Activated T-helper 17 cell treated with anti-CD3 and anti-CD28 coated beads, Interleukin-2, amount 50 U/mL, for 72 hours (primary cell): ENCODE measurements around the gene LYVE1. TPM values are rescaled to one million over a fixed set of nuclear protein-coding genes. Genes with fewer than 3 reads are reported as not detected.
A peak's percentile ranks its signal among the peaks of the same experiment; 100 is the strongest.

ENCODE experiments used
- ATAC-seq: fragments of 150-1000 bp; cut with Tn5 transposase; replicated peaks from 2 replicates; pipeline ENCODE4 v1.10.0; 2021; ENCODE audit warnings: mild to moderate bottlenecking, moderate library complexity
- H3K27ac Mint-ChIP-seq: one replicate; pipeline ENCODE4 v1.8.0; 2022; ENCODE audit warnings: mixed read lengths
- H3K27me3 Mint-ChIP-seq: one replicate; pipeline ENCODE4 v1.8.0; 2022; ENCODE audit warnings: mixed read lengths
- H3K36me3 Mint-ChIP-seq: one replicate; pipeline ENCODE4 v1.8.0; 2022; ENCODE audit warnings: low read depth, mild to moderate bottlenecking, mixed read lengths
- H3K4me1 Mint-ChIP-seq: one replicate; pipeline ENCODE4 v1.8.0; 2022; ENCODE audit warnings: mixed read lengths
- H3K4me3 Mint-ChIP-seq: one replicate; pipeline ENCODE4 v1.8.0; 2022; ENCODE audit warnings: mild to moderate bottlenecking, mixed read lengths
- H3K9me3 Mint-ChIP-seq: one replicate; pipeline ENCODE4 v1.8.0; 2022; ENCODE audit warnings: mixed read lengths
- total RNA-seq, 2 donors: library from RNA; stranded (reverse); gene quantifications; one replicate each; pipeline ENCODE4 v1.2.3, GENCODE V29; 2022

Gene LYVE1
- total RNA-seq, 2 donors from 2014 or later, result not detected

GRCh38 chr11:10558288-10558687, 10.2 kb downstream of the LYVE1 start:
- Mint-ChIP-seq H3K9me3 (no peaks in the 10 kb centered on the region), H3K27me3 (peaks cover 8% of the 10 kb centered on the region), H3K36me3 (no peaks in the 10 kb centered on the region), H3K27ac (no peak overlapping the region), H3K4me1 (no peaks in the 10 kb centered on the region), H3K4me3 (no peak overlapping the region)
- no peak for ATAC-seq

- peaks cover 9% of the 10 kb centered on the region for H3K27me3 Mint-ChIP-seq
- no peak overlapping the region for H3K27ac Mint-ChIP-seq
- no peaks in the 10 kb centered on the region for H3K36me3 Mint-ChIP-seq
- no peak overlapping the region for H3K4me3 Mint-ChIP-seq
- no peaks in the 10 kb centered on the region for H3K4me1 Mint-ChIP-seq
- peaks cover under 1% of the 10 kb centered on the region for H3K9me3 Mint-ChIP-seq
- no peak for ATAC-seq
Measured at GRCh38 chr11:10556590-10556989, 11.9 kb downstream of the LYVE1 start.

GRCh38 chr11:10551845-10552352, 16.6 kb downstream of the LYVE1 start:
- no peak overlapping the region for H3K4me3 Mint-ChIP-seq
- no peak overlapping the region for H3K27ac Mint-ChIP-seq
- H3K27me3 Mint-ChIP-seq, result peaks cover 17% of the 10 kb centered on the region
- H3K36me3 Mint-ChIP-seq, result no peaks in the 10 kb centered on the region
- H3K4me1 Mint-ChIP-seq, result no peaks in the 10 kb centered on the region
- H3K9me3 Mint-ChIP-seq, result peaks cover 3% of the 10 kb centered on the region
- no peak for ATAC-seq

GRCh38 chr11:10551290-10551592, 17.2 kb downstream of the LYVE1 start:
- ATAC-seq, result no peak
- Mint-ChIP-seq H3K36me3 (no peaks in the 10 kb centered on the region), H3K4me1 (no peaks in the 10 kb centered on the region), H3K9me3 (peaks cover 3% of the 10 kb centered on the region), H3K4me3 (no peak overlapping the region), H3K27me3 (peaks cover 13% of the 10 kb centered on the region), H3K27ac (no peak overlapping the region)

- no peaks in the 10 kb centered on the region for H3K4me1 Mint-ChIP-seq
- H3K27me3 Mint-ChIP-seq, result peaks cover 13% of the 10 kb centered on the region
- no peak overlapping the region for H3K27ac Mint-ChIP-seq
- no peaks in the 10 kb centered on the region for H3K36me3 Mint-ChIP-seq
- no peak for ATAC-seq
- H3K4me3 Mint-ChIP-seq, result no peak overlapping the region
- peaks cover 3% of the 10 kb centered on the region for H3K9me3 Mint-ChIP-seq
Measured at GRCh38 chr11:10550503-10551289, 17.8 kb downstream of the LYVE1 start.

GRCh38 chr11:10544491-10545465, 23.7 kb downstream of the LYVE1 start:
- ATAC-seq, result no peak
- H3K36me3 Mint-ChIP-seq, result no peaks in the 10 kb centered on the region
- no peak overlapping the region for H3K4me3 Mint-ChIP-seq
- no peaks in the 10 kb centered on the region for H3K9me3 Mint-ChIP-seq
- H3K27me3 Mint-ChIP-seq, result peaks cover 7% of the 10 kb centered on the region
- H3K4me1 Mint-ChIP-seq, result peaks cover 4% of the 10 kb centered on the region
- no peak overlapping the region for H3K27ac Mint-ChIP-seq

GRCh38 chr11:10543782-10544181, 24.7 kb downstream of the LYVE1 start:
- Mint-ChIP-seq H3K9me3 (no peaks in the 10 kb centered on the region), H3K4me1 (peaks cover 6% of the 10 kb centered on the region), H3K27ac (no peak overlapping the region), H3K4me3 (no peak overlapping the region), H3K27me3 (peaks cover 7% of the 10 kb centered on the region), H3K36me3 (no peaks in the 10 kb centered on the region)
- no peak for ATAC-seq

GRCh38 chr11:10542776-10543175, 25.7 kb downstream of the LYVE1 start:
- H3K4me3 Mint-ChIP-seq, result no peak overlapping the region
- H3K9me3 Mint-ChIP-seq, result no peaks in the 10 kb centered on the region
- H3K27ac Mint-ChIP-seq, result no peak overlapping the region
- peaks cover 6% of the 10 kb centered on the region for H3K4me1 Mint-ChIP-seq
- no peaks in the 10 kb centered on the region for H3K36me3 Mint-ChIP-seq
- H3K27me3 Mint-ChIP-seq, result no peaks in the 10 kb centered on the region
- no peak for ATAC-seq

- no peaks in the 10 kb centered on the region for H3K27me3 Mint-ChIP-seq
Measured at GRCh38 chr11:10541561-10541930, 26.9 kb downstream of the LYVE1 start.

GRCh38 chr11:10540915-10541560, 27.4 kb downstream of the LYVE1 start, which contains the start of gene RNF141:
TSS of gene RNF141 (minus strand) at chr11:10541187. CDS start at chr11:10534158, 7,029 bp downstream.
- peaks cover 8% of the 10 kb centered on the region for H3K4me1 Mint-ChIP-seq
- peak within 1 kb of the TSS; percentile 86 for H3K27ac Mint-ChIP-seq
- no peaks in the 10 kb centered on the region for H3K36me3 Mint-ChIP-seq
- peak; percentile 99 for ATAC-seq
- no peaks in the 10 kb centered on the region for H3K27me3 Mint-ChIP-seq
- H3K4me3 Mint-ChIP-seq, result peak within 1 kb of the TSS; percentile 88
- no peaks in the 10 kb centered on the region for H3K9me3 Mint-ChIP-seq

More at GRCh38 chr11:10541561-10541930, 26.9 kb downstream of the LYVE1 start:
- Mint-ChIP-seq H3K9me3 (no peaks in the 10 kb centered on the region), H3K27ac (no peak overlapping the region), H3K36me3 (no peaks in the 10 kb centered on the region), H3K4me1 (peaks cover 6% of the 10 kb centered on the region), H3K4me3 (peak overlapping the region; percentile 88)
- ATAC-seq, result no peak

- H3K9me3 Mint-ChIP-seq, result no peaks in the 10 kb centered on the region
- peak; percentile 28 for ATAC-seq
- H3K27me3 Mint-ChIP-seq, result no peaks in the 10 kb centered on the region
- H3K36me3 Mint-ChIP-seq, result no peaks in the 10 kb centered on the region
- H3K4me1 Mint-ChIP-seq, result peaks cover 11% of the 10 kb centered on the region
- peak overlapping the region; percentile 86 for H3K27ac Mint-ChIP-seq
- peak overlapping the region; percentile 88 for H3K4me3 Mint-ChIP-seq
Measured at GRCh38 chr11:10540546-10540914, 27.9 kb downstream of the LYVE1 start.

GRCh38 chr11:10539339-10539738, 29.1 kb downstream of the LYVE1 start:
- Mint-ChIP-seq H3K27me3 (no peaks in the 10 kb centered on the region), H3K4me3 (peak overlapping the region; percentile 88), H3K4me1 (peaks cover 11% of the 10 kb centered on the region), H3K27ac (peak overlapping the region; percentile 86), H3K36me3 (no peaks in the 10 kb centered on the region), H3K9me3 (no peaks in the 10 kb centered on the region)
- no peak for ATAC-seq

GRCh38 chr11:10538924-10539323, 29.5 kb downstream of the LYVE1 start:
- H3K4me1 Mint-ChIP-seq, result peaks cover 11% of the 10 kb centered on the region
- H3K9me3 Mint-ChIP-seq, result no peaks in the 10 kb centered on the region
- no peak overlapping the region for H3K4me3 Mint-ChIP-seq
- no peaks in the 10 kb centered on the region for H3K27me3 Mint-ChIP-seq
- H3K27ac Mint-ChIP-seq, result no peak overlapping the region
- ATAC-seq, result no peak
- H3K36me3 Mint-ChIP-seq, result peaks cover under 1% of the 10 kb centered on the region

- Mint-ChIP-seq H3K27ac (no peak overlapping the region), H3K9me3 (no peaks in the 10 kb centered on the region), H3K4me1 (peaks cover 11% of the 10 kb centered on the region), H3K36me3 (peaks cover 10% of the 10 kb centered on the region), H3K4me3 (no peak overlapping the region), H3K27me3 (no peaks in the 10 kb centered on the region)
- ATAC-seq, result no peak
Measured at GRCh38 chr11:10537600-10537999, 30.9 kb downstream of the LYVE1 start.
